ENCODE data around the gene C1QTNF8.

GRCh38 chr16:1119129-1119528 is 23.1 kb upstream of the C1QTNF8 start:
- TF ChIP-seq CTCF (IDR thresholded peaks at IDR 0.05 in 2 of 3, conservative IDR thresholded peaks at IDR 0.05 in 1 of 3; ENCODE audit: borderline replicate concordance in 1 of 3, insufficient read depth in 1 of 3, low read depth in 2 of 3, low read length in 2 of 3) (no peak), POLR2AphosphoS5 (IDR thresholded peaks at IDR 0.05; ENCODE audit: low read depth, low read length) (no peak), POLR2A (IDR thresholded peaks at IDR 0.05; ENCODE audit: borderline replicate concordance, extremely low read depth, insufficient read depth, insufficient read length) (no peak), SIN3A (IDR thresholded peaks at IDR 0.05; ENCODE audit: low read depth) (no peak), FOSL1 (IDR thresholded peaks at IDR 0.05; ENCODE audit: low read depth) (no peak), ATF3 (IDR thresholded peaks at IDR 0.05) (no peak), TCF7L2 (IDR thresholded peaks at IDR 0.05; ENCODE audit: borderline replicate concordance, extremely low read depth, insufficient read depth, insufficient read length) (no peak), REST (IDR thresholded peaks at IDR 0.05; ENCODE audit: low read depth) (no peak), YY1 (IDR thresholded peaks at IDR 0.05; ENCODE audit: extremely low read depth, insufficient replicate concordance, low read depth, low read length) (no peak), CEBPB (IDR thresholded peaks at IDR 0.05; ENCODE audit: low read depth) (no peak), EZH2 (IDR thresholded peaks at IDR 0.05) (no peak)
